Measurements from ENCODE around the gene PSPH.
"Not testable (repeated sequence)": the region's sequence is repeated elsewhere in the genome, so short reads cannot be mapped to it uniquely, and the experiment has no call there.

PSPH gene

GRCh38 chr7:56051339-56052191, at the start of gene PSPH, which contains the start of gene CCT6A:
PSPH (minus strand) TSS chr7:56051444; CDS start chr7:56021212, 30,232 bp downstream.
CCT6A (plus strand) TSS chr7:56051765; CDS start chr7:56051849, 84 bp downstream.
- peak; percentile 74 to 84 for DNase-seq

GRCh38 chr7:56099653-56100052, 48.4 kb upstream of the PSPH start:
- no peak for DNase-seq

GRCh38 chr7:56098187-56099008, 47.2 kb upstream of the PSPH start:
- not testable (repeated sequence) for DNase-seq

- DNase-seq: no peak
Measured at GRCh38 chr7:56097700-56098099, 46.5 kb upstream of the PSPH start.

- DNase-seq: no peak
Measured at GRCh38 chr7:56092789-56093531, 41.7 kb upstream of the PSPH start, which contains the start of gene PHKG1. PHKG1 (minus strand) TSS chr7:56092952; CDS start chr7:56088941, 4,011 bp downstream.

GRCh38 chr7:56092388-56092787, 41.1 kb upstream of the PSPH start:
- DNase-seq: not testable (repeated sequence)

- DNase-seq: no peak
Measured at GRCh38 chr7:56091591-56091990, 40.3 kb upstream of the PSPH start.

- no peak for DNase-seq
Measured at GRCh38 chr7:56087445-56087844, 36.2 kb upstream of the PSPH start.

- DNase-seq: no peak
Measured at GRCh38 chr7:56086761-56087160, 35.5 kb upstream of the PSPH start.

GRCh38 chr7:56083150-56083785, 32.0 kb upstream of the PSPH start:
- no peak for DNase-seq

- DNase-seq: no peak
Measured at GRCh38 chr7:56081626-56082340, 30.5 kb upstream of the PSPH start.

GRCh38 chr7:56080726-56081435, 29.6 kb upstream of the PSPH start:
- not testable (repeated sequence) for DNase-seq

- no peak for DNase-seq
Measured at GRCh38 chr7:56079450-56080185, 28.4 kb upstream of the PSPH start.

- DNase-seq: no peak
Measured at GRCh38 chr7:56078196-56078595, 27.0 kb upstream of the PSPH start.

- no peak for DNase-seq
Measured at GRCh38 chr7:56077681-56078080, 26.4 kb upstream of the PSPH start.

- DNase-seq: peak; percentile 47 to 75
Measured at GRCh38 chr7:56074371-56074791, 23.1 kb upstream of the PSPH start.

GRCh38 chr7:56066376-56066775, 15.1 kb upstream of the PSPH start:
- DNase-seq: not testable (repeated sequence)

GRCh38 chr7:56063882-56064625, 12.8 kb upstream of the PSPH start, which contains the start of gene SUMF2:
SUMF2 (plus strand) TSS chr7:56064286; CDS start chr7:56064312, 26 bp downstream.
- peak; percentile 69 to 90 for DNase-seq

GRCh38 chr7:56063500-56063881, 12.2 kb upstream of the PSPH start:
- DNase-seq: no peak
